SH-SY5Y (cell line): ENCODE data around the gene RASA1.

Experiments used
- GATA2 ChIP-seq: IDR thresholded peaks from 2 replicates; pipeline ENCODE4 v1.6.1; 2011; ENCODE audit warnings: mild to moderate bottlenecking, low read depth, low read length
- GATA3 ChIP-seq: IDR thresholded peaks from 2 replicates; pipeline ENCODE4 v1.6.1; 2011; ENCODE audit warnings: low read depth, mild to moderate bottlenecking, low read length, moderate library complexity

DNA sequence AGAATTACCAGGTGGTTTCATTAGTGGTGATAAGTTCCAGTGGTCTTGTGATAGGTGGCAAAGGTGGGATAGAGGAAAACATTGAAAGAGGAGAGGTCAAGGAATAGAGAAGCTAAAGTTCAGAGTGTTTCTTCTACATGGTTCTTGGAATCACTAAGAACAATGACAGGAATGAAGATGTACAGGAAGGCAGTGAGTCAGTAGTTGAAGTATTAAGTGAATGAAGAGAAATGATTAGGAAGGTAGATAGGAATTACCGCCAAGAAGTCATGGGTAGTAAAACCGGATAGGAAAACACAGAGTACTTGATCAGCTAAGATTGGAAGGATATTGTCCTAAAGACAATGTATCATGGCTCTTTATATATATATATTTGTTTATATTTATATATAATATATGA is 37.9 kb upstream of the RASA1 start:
- TF ChIP-seq GATA2 = no peak
- TF ChIP-seq GATA3 = no peak
